ENCODE data around the gene LHPP. TPM values are rescaled to one million over a fixed set of nuclear protein-coding genes. Genes with fewer than 3 reads are reported as not detected.

Gene LHPP
- total RNA-seq, 1 donor from 2014 or later = 7.6 TPM

- Histone ChIP-seq H3K4me3 (no peak overlapping the region), H3K4me1 (no peaks in the 10 kb centered on the region), H3K9me3 (replicated peaks) (no peaks in the 10 kb centered on the region), H3K27ac (replicated peaks) (no peak overlapping the region), H3K27me3 (ENCODE audit: low read depth) (no peaks in the 10 kb centered on the region), H3K36me3 (no peaks in the 10 kb centered on the region)
- intact Hi-C loops (cut with micrococcal nuclease) = no loop called here
- TF ChIP-seq CTCF (IDR thresholded peaks at IDR 0.05; ENCODE audit: borderline replicate concordance) = no peak
- DNase-seq = no peak
Measured at GRCh38 chr10:124601431-124602120, 140.0 kb downstream of the LHPP start.

DNA sequence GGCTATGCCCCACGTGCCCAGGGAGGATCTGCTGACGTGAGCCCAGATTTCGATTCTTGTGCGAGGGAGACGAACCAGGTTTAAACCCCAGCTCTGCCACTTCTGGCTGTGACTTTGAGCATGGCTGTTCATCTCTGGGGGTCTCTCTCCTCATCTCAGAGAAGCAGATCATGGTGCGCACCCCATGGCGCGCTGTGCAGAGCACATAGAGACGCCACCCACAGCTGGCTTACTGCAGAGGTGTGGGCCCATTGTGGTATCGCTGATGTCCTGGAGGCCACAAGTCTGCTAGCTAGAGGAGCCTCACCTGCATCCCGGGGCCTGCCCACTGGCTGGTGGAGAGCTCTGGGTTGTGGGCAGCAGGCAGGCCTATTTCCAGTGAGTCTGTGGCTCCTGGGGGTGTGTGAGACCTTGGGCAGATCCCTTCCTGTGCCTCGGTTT, 140.5 kb downstream of the LHPP start:
- no peak overlapping the region for H3K27ac ChIP-seq (replicated peaks)
- no peak for TF ChIP-seq CTCF (IDR thresholded peaks at IDR 0.05; ENCODE audit: borderline replicate concordance)
- H3K4me3 ChIP-seq = no peak overlapping the region
- no peak for DNase-seq
- no peaks in the 10 kb centered on the region for H3K36me3 ChIP-seq
- intact Hi-C loops (cut with micrococcal nuclease) = no loop called here
- H3K9me3 ChIP-seq (replicated peaks) = no peaks in the 10 kb centered on the region
- H3K27me3 ChIP-seq (ENCODE audit: low read depth) = no peaks in the 10 kb centered on the region
- H3K4me1 ChIP-seq = no peaks in the 10 kb centered on the region

- intact Hi-C loops (cut with micrococcal nuclease) = no loop called here
- H3K4me1 ChIP-seq = no peaks in the 10 kb centered on the region
- no peak overlapping the region for H3K27ac ChIP-seq (replicated peaks)
- no peaks in the 10 kb centered on the region for H3K9me3 ChIP-seq (replicated peaks)
- no peak for DNase-seq
- no peaks in the 10 kb centered on the region for H3K27me3 ChIP-seq (ENCODE audit: low read depth)
- no peak overlapping the region for H3K4me3 ChIP-seq
- TF ChIP-seq CTCF (IDR thresholded peaks at IDR 0.05; ENCODE audit: borderline replicate concordance) = no peak
- H3K36me3 ChIP-seq = no peaks in the 10 kb centered on the region
Measured at GRCh38 chr10:124602646-124603365, 141.2 kb downstream of the LHPP start.

- intact Hi-C loops (cut with micrococcal nuclease) = no loop called here
- Histone ChIP-seq H3K4me1 (no peaks in the 10 kb centered on the region), H3K9me3 (replicated peaks) (no peaks in the 10 kb centered on the region), H3K36me3 (no peaks in the 10 kb centered on the region), H3K4me3 (no peak overlapping the region), H3K27ac (replicated peaks) (no peak overlapping the region), H3K27me3 (ENCODE audit: low read depth) (no peaks in the 10 kb centered on the region)
- no peak for TF ChIP-seq CTCF (IDR thresholded peaks at IDR 0.05; ENCODE audit: borderline replicate concordance)
- no peak for DNase-seq
Measured at GRCh38 chr10:124603376-124604213, 142.0 kb downstream of the LHPP start.

GRCh38 chr10:124604214-124605000, 142.8 kb downstream of the LHPP start:
- Histone ChIP-seq H3K27me3 (ENCODE audit: low read depth) (no peaks in the 10 kb centered on the region), H3K4me3 (no peak overlapping the region), H3K4me1 (no peaks in the 10 kb centered on the region), H3K27ac (replicated peaks) (no peak overlapping the region), H3K36me3 (no peaks in the 10 kb centered on the region), H3K9me3 (replicated peaks) (no peaks in the 10 kb centered on the region)
- no peak for TF ChIP-seq CTCF (IDR thresholded peaks at IDR 0.05; ENCODE audit: borderline replicate concordance)
- DNase-seq = peak; percentile 5
- intact Hi-C loops (cut with micrococcal nuclease) = no loop called here
